CD4-positive, alpha-beta T cell treated with Interleukin-2 at 100 ng/mL for 4 hours (primary cell): ENCODE measurements around the gene MACROD1.

ENCODE experiments used
- DNase-seq: peaks from one replicate; pipeline ENCODE4 v3.0.0-alpha.2; 2020; ENCODE audit warnings: low spot score

MACROD1 gene

DNA sequence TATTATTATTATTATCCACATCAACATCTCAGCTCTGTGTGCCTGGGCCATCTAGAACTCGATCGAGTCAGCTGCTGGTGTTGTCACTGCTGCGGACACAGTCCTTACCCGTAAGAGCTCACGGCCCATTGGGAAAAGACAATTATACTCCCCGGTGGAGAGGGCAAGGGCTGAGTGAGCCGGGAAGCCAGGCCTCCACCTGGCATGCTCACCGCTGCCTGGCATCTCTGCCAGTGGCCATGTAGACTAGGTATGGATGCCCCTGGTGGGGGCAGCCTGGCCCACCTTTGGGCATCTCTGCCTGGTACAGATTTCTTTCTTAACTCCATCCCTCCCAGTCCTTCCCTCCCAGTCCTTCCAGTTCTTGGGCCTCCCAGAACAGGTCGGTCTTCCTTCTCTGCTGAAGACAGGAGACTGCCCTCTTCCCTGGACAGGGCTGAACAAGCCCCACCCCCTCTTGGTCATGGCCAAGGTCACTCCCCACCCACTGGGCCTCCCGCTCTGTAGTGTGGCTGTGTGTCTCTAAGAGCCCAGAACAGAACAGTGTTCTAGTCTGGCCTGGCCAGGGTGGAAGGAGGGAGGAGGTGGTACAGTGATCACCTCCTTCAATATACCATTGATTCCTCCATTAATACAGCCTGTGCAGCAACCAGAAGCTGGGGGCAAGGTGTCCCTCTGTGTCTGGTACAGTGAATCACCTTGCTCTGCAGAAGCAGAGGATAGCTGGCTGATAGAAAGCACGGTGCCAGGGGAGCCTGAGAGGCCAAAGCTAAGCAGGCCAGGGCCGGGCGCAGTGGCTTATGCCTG lies 72.5 kb downstream of the MACROD1 start:
- no peak for DNase-seq

GRCh38 chr11:64092761-64093136 lies 73.2 kb downstream of the MACROD1 start:
- DNase-seq: no peak

- DNase-seq: no peak
Observed at GRCh38 chr11:64092111-64092760, 73.7 kb downstream of the MACROD1 start.

- DNase-seq: no peak
Observed at GRCh38 chr11:64090806-64091516, 75.0 kb downstream of the MACROD1 start.

DNA sequence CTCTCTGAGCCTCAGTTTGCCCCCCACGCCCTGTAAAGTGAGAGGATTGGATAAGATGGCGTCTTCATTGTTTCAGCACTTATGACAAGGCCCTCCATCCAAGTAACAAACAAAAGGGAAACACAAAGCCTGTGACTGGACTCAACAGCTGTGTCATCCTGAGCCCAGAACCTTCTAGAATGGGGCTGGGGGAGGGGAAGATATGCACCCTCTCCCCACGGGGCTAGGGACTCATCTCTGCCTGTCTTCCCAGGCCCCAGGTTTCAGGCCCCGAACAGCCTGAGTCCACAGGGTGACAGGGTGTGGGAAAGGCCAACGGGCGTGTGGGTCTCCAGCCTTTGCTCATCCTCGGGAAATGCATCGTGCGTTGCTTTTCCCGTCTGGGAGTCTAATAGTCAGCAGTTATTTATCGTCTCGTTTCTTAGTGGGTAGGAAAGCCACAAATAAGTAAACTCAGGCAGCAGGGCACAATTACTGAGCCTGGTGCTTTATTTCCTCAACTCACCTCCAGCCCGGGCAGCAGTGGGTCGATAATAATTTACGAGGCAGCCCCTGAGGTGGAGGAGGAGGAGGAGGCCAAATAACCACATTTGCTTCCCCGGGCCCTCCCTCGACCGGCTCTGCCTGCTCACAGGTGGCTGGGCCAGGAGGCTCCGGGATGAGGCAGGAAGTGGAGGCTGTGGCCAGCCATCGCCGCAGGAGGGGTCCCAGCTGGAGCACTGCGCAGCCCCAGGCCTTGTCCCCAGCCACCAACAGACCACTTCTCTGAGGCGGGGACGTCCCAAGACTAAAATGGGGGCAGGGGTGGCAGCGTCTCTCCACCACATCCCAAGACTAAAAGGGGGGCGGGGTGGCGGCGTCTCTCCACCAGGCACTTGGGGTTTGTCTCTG lies 75.8 kb downstream of the MACROD1 start:
- DNase-seq: no peak

- DNase-seq: no peak
Observed at GRCh38 chr11:64089493-64089892, 76.4 kb downstream of the MACROD1 start.

DNA sequence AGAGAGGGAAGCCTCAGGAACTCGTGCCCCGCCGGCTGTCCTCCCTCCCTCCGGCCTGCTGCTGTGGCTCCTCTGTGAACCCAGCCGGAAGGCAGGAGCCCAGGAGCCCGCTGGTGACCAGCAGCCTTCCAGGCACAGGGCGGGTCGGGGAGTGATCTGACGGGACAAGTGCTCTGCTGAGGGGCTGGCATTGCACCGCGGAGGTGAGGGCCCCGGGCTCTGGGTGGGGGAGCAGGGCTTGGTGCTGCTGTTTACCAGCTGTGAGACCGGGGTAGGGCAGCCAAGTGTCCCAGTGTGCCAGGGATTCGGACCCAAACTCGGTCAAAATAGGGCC lies 76.9 kb downstream of the MACROD1 start:
- DNase-seq: no peak

- no peak for DNase-seq
Observed at GRCh38 chr11:64088162-64089026, 77.5 kb downstream of the MACROD1 start.

DNA sequence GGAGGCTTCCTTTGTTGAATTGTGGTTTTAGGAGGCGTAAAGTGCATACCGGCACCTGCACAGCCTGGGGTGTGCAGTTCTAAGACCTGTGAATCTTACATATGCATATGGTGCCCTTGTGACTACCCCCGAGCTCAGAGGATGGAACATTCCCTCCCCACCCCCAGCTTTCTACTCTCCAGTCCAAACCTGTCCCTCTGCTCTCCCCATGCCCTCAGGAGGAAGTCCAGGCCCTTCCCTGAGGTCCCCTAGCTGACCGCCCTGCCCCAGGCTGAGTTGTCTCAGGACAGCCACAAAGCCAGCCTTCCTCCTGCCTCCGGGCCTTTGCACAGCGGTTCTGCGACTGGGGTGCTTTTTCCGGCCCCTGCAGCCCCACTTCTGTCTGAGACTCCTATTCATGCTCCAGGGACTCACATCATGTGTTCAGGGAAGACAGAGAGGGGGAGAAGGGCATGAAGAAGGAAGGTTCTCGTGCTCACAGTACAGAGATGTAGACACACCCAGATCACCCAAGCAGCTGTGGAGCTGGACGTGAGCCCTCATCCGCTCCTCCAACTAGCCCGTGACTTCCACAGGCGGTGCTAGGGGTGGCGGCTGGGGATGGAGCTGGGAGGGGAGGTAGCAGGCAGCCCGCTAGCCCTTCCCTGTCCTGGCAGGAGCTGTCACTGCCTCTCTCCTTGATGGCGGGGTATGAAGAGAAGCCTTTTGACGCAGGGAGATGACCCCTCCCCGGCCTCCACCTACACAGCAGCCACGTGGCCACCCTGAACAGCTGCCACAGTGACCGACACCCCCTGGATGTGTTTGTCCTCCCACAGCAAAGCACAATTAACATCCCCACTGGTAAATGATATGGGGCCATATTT lies 79.4 kb downstream of the MACROD1 start:
- no peak for DNase-seq

DNA sequence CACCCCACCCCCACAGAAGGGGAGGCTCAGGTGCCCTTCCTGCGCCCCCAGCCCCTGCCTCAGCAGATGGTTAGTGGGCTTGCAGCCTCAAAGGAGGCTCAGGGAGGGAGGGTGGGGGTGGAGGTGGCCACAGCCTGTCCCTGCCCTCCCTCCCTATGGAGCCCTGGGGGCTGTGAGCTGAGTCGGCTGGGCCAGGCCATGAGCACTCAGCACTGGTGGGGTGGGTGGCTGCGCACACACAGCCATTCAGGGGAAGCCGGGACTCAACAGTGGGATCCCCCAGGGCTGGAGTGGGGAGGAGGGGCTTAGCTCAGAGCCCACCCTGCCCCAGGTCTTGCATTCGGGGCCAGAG lies 80.0 kb downstream of the MACROD1 start:
- no peak for DNase-seq

DNA sequence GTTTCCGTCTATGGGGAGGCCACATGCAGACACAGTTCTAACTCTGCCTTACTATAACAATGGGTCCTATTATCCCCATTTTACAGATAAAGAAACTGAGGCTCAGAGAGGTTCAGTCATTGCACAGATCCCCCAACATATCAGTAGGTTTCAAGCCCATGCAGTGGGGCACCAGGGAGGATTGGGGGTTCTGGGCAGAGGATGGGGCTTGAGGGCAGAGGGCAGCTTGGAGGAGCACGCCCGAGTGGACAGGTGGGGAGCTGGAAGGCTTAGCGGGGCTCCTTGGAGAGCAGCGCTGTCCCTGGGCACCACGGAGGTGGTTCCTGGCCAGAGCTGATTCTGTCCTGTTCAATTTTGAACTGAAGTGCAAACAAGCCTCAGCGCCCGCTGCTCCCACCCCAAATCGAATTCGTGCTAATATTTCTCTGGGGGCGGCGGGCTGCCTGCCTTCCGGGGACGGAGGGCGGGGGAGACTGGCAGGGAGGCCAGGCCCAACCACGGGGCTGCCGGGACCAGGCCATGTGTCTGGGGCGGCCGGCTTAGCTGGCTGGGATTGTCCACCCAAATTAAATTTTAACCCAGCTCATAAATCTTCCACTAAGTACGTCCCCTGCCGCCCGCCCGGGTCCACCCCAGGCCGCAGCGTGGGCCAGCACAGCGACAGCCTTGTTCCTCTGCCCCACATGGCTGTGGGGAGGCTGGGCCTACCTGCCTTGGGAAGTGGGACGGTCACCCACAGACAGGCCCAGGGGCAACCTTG lies 80.8 kb downstream of the MACROD1 start:
- DNase-seq: no peak

- no peak for DNase-seq
Observed at GRCh38 chr11:64084146-64084950, 81.6 kb downstream of the MACROD1 start.

- DNase-seq: no peak
Observed at GRCh38 chr11:64083398-64084080, 82.4 kb downstream of the MACROD1 start.

- DNase-seq: no peak
Observed at GRCh38 chr11:64081745-64082442, 84.0 kb downstream of the MACROD1 start.

DNA sequence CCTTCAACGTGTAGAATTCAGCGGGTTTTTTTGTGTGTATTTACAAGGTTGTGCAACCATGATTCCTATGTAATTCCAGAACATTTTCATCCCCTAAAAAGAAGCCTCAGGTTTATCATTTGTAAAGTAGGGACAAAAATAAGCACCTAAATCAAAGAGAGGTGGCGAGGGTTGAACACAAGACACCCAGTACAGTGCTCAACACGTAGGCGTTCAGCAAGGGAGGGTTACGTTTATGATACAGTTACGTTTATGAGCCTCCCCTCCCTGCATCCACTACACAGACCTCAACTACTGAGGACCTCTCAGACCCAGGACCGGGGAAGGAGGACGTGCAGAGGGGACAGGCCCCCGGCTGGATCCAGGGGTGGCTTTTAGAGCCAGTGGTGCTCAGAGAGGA lies 85.5 kb downstream of the MACROD1 start:
- DNase-seq: no peak

DNA sequence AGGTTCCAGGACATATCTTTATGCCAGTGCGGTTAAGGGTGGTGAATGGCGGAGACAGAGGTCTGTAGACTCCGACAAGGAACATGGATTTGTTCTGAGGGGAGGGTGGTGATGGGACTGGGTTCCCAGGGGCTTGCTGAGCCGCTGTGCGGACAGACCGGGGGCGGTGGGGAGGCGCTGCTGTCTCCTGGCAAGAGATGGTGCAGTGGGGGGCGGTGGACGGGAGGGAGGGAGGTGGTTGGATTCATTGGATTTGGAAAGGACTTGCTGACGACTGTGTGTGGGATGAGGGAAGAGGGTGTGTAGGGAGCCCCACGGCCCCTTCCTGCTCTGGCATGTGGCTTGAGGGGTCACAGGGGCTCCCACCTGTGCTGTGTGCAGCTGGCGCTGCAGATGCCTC lies 87.0 kb downstream of the MACROD1 start:
- DNase-seq: no peak

DNA sequence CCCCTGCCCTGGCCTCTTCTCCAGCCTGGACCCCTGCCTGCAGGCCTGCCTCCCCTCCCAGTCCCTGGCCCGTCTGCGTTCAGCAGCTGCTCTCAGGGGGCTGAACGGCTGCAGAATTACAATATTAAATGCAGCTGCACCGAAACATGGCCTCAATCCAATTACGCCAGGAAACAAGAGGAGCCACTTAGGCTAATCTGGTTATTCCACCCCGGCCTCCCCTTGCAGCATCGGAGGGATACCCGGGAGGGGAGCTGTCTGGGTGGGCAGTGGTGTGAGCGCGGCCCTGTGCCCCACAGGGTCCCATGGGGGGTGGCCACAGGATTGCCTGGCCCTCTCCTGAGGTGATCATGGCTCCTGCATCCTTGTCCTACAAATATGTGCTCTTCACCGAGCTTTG lies 87.6 kb downstream of the MACROD1 start:
- DNase-seq: no peak

GRCh38 chr11:64077607-64078006 lies 88.3 kb downstream of the MACROD1 start:
- no peak for DNase-seq
